NT2/D1 (cell line): ENCODE data around the gene ARHGAP24.

Experiments
- DNase-seq: peaks from one replicate; pipeline ENCODE4 v3.0.0-alpha.2; 2011; ENCODE audit warnings: low read depth, low spot score
- H3K27me3 ChIP-seq: 2 replicates; pipeline ENCODE4 v1.6.0; 2011; ENCODE audit warnings: mild to moderate bottlenecking; ENCODE audit not compliant: insufficient read length, insufficient read depth
- H3K36me3 ChIP-seq: 2 replicates; pipeline ENCODE4 v1.6.1; 2011; ENCODE audit warnings: mild to moderate bottlenecking, low read length, mixed read lengths; ENCODE audit not compliant: insufficient read depth, insufficient read length
- H3K4me1 ChIP-seq: 2 replicates; pipeline ENCODE4 v1.5.1; 2011; ENCODE audit not compliant: insufficient read depth, insufficient read length
- H3K4me3 ChIP-seq: 2 replicates; pipeline ENCODE4 v1.5.1; 2011; ENCODE audit warnings: low read depth; ENCODE audit not compliant: insufficient read length
- H3K9ac ChIP-seq: 2 replicates; pipeline ENCODE4 v1.6.0; 2011; ENCODE audit warnings: low read depth; ENCODE audit not compliant: insufficient read length
- H3K9me3 ChIP-seq: 2 replicates; pipeline ENCODE4 v1.5.1; 2011; ENCODE audit warnings: mild to moderate bottlenecking, low read length; ENCODE audit not compliant: insufficient read depth
- SUZ12 ChIP-seq: IDR thresholded peaks from 2 replicates; pipeline ENCODE4 v1.6.1; 2011; ENCODE audit not compliant: insufficient read length, insufficient read depth; ENCODE audit errors: extremely low read depth
- YY1 ChIP-seq: IDR thresholded peaks from 2 replicates; pipeline ENCODE4 v1.6.1; 2011; ENCODE audit not compliant: insufficient read length, insufficient read depth
- ZNF274 ChIP-seq: IDR thresholded peaks from 2 replicates; pipeline ENCODE4 v1.6.1; 2011; ENCODE audit warnings: mild to moderate bottlenecking, low read depth, low read length

Gene ARHGAP24

GRCh38 chr4:85611661-85612060 lies 136.7 kb downstream of the ARHGAP24 start:
- DNase-seq = no peak
- Histone ChIP-seq H3K4me1 (no peaks in the 10 kb centered on the region), H3K9ac (no peak overlapping the region), H3K9me3 (no peaks in the 10 kb centered on the region), H3K4me3 (no peak overlapping the region), H3K27me3 (no peaks in the 10 kb centered on the region), H3K36me3 (no peaks in the 10 kb centered on the region)
- TF ChIP-seq SUZ12 (no peak), YY1 (no peak), ZNF274 (no peak)

GRCh38 chr4:85613901-85614300 lies 139.0 kb downstream of the ARHGAP24 start:
- no peaks in the 10 kb centered on the region for H3K9me3 ChIP-seq
- no peak overlapping the region for H3K4me3 ChIP-seq
- TF ChIP-seq ZNF274 = no peak
- TF ChIP-seq YY1 = no peak
- TF ChIP-seq SUZ12 = no peak
- no peak for DNase-seq
- no peak overlapping the region for H3K9ac ChIP-seq
- H3K36me3 ChIP-seq = no peaks in the 10 kb centered on the region
- H3K4me1 ChIP-seq = no peaks in the 10 kb centered on the region
- H3K27me3 ChIP-seq = no peaks in the 10 kb centered on the region

GRCh38 chr4:85615952-85616351 lies 141.0 kb downstream of the ARHGAP24 start:
- no peak for DNase-seq
- Histone ChIP-seq H3K36me3 (no peaks in the 10 kb centered on the region), H3K27me3 (no peaks in the 10 kb centered on the region), H3K9me3 (no peaks in the 10 kb centered on the region), H3K4me3 (no peak overlapping the region), H3K9ac (no peak overlapping the region), H3K4me1 (no peaks in the 10 kb centered on the region)
- TF ChIP-seq SUZ12 (no peak), ZNF274 (no peak), YY1 (no peak)

DNA sequence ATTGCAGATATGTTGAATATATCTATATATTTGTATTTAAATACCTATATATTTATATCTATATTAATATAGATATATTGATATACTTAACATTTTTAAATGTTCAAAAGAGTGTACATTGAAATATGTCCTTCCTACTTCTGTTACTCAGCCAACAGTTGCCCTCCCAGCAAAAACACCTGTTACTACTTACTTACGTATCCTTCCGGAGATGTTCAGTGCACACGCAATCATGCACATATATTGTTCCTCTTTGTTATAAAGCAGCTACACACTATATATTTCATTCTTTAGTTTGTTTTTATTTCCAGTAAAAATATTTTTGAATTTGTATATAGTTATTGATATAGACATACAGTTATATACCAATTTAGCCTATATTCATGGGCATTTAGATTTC lies 142.3 kb downstream of the ARHGAP24 start:
- Histone ChIP-seq H3K4me1 (no peaks in the 10 kb centered on the region), H3K36me3 (no peaks in the 10 kb centered on the region), H3K9me3 (no peaks in the 10 kb centered on the region), H3K9ac (no peak overlapping the region), H3K27me3 (no peaks in the 10 kb centered on the region), H3K4me3 (no peak overlapping the region)
- no peak for DNase-seq
- TF ChIP-seq ZNF274 = no peak
- TF ChIP-seq YY1 = no peak
- no peak for TF ChIP-seq SUZ12

GRCh38 chr4:85632981-85633380 lies 158.0 kb downstream of the ARHGAP24 start:
- no peaks in the 10 kb centered on the region for H3K27me3 ChIP-seq
- TF ChIP-seq ZNF274 (no peak), YY1 (no peak), SUZ12 (no peak)

GRCh38 chr4:85637778-85638177 lies 162.8 kb downstream of the ARHGAP24 start:
- H3K9me3 ChIP-seq = no peaks in the 10 kb centered on the region
- H3K27me3 ChIP-seq = no peaks in the 10 kb centered on the region
- H3K4me3 ChIP-seq = no peak overlapping the region
- TF ChIP-seq ZNF274 (no peak), SUZ12 (no peak), YY1 (no peak)
- no peaks in the 10 kb centered on the region for H3K4me1 ChIP-seq
- H3K9ac ChIP-seq = no peak overlapping the region
- no peaks in the 10 kb centered on the region for H3K36me3 ChIP-seq
- DNase-seq = no peak

More at GRCh38 chr4:85632981-85633380, 158.0 kb downstream of the ARHGAP24 start:
- no peaks in the 10 kb centered on the region for H3K4me1 ChIP-seq
- no peak overlapping the region for H3K4me3 ChIP-seq
- no peak overlapping the region for H3K9ac ChIP-seq
- DNase-seq = no peak
- peaks cover 5% of the 10 kb centered on the region; the same call in 1 of the 2 replicates for H3K9me3 ChIP-seq
- H3K36me3 ChIP-seq = no peaks in the 10 kb centered on the region

- no peak for DNase-seq
- Histone ChIP-seq H3K4me1 (no peaks in the 10 kb centered on the region), H3K9ac (no peak overlapping the region), H3K4me3 (no peak overlapping the region), H3K36me3 (no peaks in the 10 kb centered on the region), H3K9me3 (no peaks in the 10 kb centered on the region), H3K27me3 (no peaks in the 10 kb centered on the region)
- TF ChIP-seq ZNF274 (no peak), SUZ12 (no peak), YY1 (no peak)
These were observed 165.0 kb downstream of the ARHGAP24 start for GRCh38 chr4:85639946-85640345.

DNA sequence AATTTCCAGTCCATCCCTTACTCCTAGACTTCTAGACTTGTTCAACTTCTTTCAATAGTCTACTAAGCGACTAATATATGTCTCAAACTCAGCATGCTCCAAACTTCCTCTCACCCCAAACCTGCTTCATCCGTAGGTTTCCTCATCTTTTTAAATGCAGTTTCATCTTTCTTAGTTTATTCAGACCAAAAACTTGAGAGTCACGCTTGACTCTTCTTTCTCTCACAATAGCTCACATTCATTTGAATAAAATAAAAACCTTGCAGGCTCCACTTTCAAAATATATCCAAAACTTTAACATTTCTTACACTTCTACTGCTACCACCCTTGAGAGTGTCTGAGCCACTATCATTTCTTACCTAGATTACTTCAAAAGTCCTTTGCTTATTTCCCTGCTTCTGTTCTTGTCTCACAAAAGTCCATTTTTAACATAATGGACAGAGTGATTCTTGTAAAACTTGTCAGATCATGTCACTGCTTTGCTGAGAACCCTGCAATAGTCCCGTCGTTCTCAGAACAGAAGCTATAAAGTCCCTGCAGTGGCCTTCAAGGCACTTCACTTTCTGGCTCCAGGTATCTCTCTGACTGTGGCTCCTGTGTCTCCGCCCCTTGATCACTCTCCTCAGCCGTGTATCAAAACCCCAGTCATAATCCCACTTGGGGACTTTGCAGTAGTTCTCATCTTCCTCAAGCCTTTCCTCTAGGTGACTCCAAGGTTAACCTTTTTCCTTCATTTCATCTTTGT lies 167.6 kb downstream of the ARHGAP24 start:
- Histone ChIP-seq H3K9ac (no peak overlapping the region), H3K36me3 (no peaks in the 10 kb centered on the region), H3K4me3 (no peak overlapping the region), H3K27me3 (no peaks in the 10 kb centered on the region), H3K9me3 (no peaks in the 10 kb centered on the region), H3K4me1 (no peaks in the 10 kb centered on the region)
- TF ChIP-seq SUZ12 = no peak
- TF ChIP-seq YY1 = no peak
- TF ChIP-seq ZNF274 = no peak
- no peak for DNase-seq
